GM21423 (cell line): ENCODE results near the gene USP17L29.
"Not testable (repeated sequence)": the region's sequence is repeated elsewhere in the genome, so short reads cannot be mapped to it uniquely, and the experiment has no call there.

Experiments used
- ATAC-seq: cut with Tn5 transposase; IDR thresholded peaks from one replicate; pipeline ENCODE4 v1.9.1; 2021; ENCODE audit warnings: mild to moderate bottlenecking, moderate library complexity; ENCODE audit not compliant: unreplicated experiment

USP17L29 gene, protein sequence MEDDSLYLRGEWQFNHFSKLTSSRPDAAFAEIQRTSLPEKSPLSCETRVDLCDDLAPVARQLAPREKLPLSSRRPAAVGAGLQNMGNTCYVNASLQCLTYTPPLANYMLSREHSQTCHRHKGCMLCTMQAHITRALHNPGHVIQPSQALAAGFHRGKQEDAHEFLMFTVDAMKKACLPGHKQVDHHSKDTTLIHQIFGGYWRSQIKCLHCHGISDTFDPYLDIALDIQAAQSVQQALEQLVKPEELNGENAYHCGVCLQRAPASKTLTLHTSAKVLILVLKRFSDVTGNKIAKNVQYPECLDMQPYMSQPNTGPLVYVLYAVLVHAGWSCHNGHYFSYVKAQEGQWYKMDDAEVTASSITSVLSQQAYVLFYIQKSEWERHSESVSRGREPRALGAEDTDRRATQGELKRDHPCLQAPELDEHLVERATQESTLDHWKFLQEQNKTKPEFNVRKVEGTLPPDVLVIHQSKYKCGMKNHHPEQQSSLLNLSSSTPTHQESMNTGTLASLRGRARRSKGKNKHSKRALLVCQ

DNA sequence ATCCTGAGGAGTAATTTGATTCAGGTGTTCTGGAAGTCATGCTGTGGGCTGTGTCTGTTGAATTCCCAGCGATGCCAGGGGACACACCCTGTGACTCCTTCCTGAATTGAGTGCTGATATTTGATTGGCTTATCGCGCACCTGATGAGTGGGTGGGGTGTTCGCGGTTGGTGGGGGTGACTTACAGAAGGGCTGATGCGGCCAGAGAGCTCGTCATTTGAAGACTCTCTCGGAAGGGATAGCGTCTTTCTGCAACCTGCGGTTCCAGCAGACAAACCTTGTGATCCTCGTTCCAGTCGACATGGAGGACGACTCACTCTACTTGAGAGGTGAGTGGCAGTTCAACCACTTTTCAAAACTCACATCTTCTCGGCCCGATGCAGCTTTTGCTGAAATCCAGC, at the start of gene USP17L29:
USP17L29 (plus strand) TSS at position 301 of the 400 bp plus-strand sequence; CDS start at position 301, 0 bp downstream.
- not testable (repeated sequence) for ATAC-seq

DNA sequence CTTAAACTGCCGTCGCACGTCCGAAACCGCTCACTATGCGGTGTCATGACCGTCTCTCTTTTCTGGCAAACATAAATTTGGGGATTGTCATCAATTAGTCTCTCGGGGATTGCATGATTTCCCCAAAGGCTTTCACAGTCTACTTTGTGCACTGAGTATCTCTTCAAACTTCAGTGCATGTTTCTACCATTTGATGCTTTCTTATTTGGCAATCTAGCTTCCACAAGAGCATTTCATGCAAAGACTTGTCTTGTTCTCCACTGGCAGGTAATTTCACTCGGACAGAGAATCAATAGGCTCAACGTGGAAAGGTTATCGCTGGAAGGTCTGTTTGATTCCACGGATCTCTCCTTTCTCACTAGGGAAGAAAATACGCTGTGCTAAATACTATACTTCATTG, 29.2 kb upstream of the USP17L29 start:
- not testable (repeated sequence) for ATAC-seq

DNA sequence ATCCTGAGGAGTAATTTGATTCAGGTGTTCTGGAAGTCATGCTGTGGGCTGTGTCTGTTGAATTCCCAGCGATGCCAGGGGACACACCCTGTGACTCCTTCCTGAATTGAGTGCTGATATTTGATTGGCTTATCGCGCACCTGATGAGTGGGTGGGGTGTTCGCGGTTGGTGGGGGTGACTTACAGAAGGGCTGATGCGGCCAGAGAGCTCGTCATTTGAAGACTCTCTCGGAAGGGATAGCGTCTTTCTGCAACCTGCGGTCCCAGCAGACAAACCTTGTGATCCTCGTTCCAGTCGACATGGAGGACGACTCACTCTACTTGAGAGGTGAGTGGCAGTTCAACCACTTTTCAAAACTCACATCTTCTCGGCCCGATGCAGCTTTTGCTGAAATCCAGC, 28.6 kb upstream of the USP17L29 start, which contains the start of gene USP17L24:
USP17L24 (plus strand) TSS at position 301 of the 400 bp plus-strand sequence; CDS start at position 301, 0 bp downstream.
- ATAC-seq = not testable (repeated sequence)

DNA sequence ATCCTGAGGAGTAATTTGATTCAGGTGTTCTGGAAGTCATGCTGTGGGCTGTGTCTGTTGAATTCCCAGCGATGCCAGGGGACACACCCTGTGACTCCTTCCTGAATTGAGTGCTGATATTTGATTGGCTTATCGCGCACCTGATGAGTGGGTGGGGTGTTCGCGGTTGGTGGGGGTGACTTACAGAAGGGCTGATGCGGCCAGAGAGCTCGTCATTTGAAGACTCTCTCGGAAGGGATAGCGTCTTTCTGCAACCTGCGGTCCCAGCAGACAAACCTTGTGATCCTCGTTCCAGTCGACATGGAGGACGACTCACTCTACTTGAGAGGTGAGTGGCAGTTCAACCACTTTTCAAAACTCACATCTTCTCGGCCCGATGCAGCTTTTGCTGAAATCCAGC, 23.8 kb upstream of the USP17L29 start, which contains the start of gene USP17L25:
USP17L25 (plus strand) TSS at position 301 of the 400 bp plus-strand sequence; CDS start at position 301, 0 bp downstream.
- not testable (repeated sequence) for ATAC-seq

DNA sequence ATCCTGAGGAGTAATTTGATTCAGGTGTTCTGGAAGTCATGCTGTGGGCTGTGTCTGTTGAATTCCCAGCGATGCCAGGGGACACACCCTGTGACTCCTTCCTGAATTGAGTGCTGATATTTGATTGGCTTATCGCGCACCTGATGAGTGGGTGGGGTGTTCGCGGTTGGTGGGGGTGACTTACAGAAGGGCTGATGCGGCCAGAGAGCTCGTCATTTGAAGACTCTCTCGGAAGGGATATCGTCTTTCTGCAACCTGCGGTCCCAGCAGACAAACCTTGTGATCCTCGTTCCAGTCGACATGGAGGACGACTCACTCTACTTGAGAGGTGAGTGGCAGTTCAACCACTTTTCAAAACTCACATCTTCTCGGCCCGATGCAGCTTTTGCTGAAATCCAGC, 19.1 kb upstream of the USP17L29 start, which contains the start of gene USP17L26:
USP17L26 (plus strand) TSS at position 301 of the 400 bp plus-strand sequence; CDS start at position 301, 0 bp downstream.
- not testable (repeated sequence) for ATAC-seq

DNA sequence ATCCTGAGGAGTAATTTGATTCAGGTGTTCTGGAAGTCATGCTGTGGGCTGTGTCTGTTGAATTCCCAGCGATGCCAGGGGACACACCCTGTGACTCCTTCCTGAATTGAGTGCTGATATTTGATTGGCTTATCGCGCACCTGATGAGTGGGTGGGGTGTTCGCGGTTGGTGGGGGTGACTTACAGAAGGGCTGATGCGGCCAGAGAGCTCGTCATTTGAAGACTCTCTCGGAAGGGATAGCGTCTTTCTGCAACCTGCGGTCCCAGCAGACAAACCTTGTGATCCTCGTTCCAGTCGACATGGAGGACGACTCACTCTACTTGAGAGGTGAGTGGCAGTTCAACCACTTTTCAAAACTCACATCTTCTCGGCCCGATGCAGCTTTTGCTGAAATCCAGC, 14.3 kb upstream of the USP17L29 start, which contains the start of gene USP17L5:
USP17L5 (plus strand) TSS at position 301 of the 400 bp plus-strand sequence; CDS start at position 301, 0 bp downstream.
- not testable (repeated sequence) for ATAC-seq

DNA sequence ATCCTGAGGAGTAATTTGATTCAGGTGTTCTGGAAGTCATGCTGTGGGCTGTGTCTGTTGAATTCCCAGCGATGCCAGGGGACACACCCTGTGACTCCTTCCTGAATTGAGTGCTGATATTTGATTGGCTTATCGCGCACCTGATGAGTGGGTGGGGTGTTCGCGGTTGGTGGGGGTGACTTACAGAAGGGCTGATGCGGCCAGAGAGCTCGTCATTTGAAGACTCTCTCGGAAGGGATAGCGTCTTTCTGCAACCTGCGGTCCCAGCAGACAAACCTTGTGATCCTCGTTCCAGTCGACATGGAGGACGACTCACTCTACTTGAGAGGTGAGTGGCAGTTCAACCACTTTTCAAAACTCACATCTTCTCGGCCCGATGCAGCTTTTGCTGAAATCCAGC, 9.6 kb upstream of the USP17L29 start, which contains the start of gene USP17L27:
USP17L27 (plus strand) TSS at position 301 of the 400 bp plus-strand sequence; CDS start at position 301, 0 bp downstream.
- not testable (repeated sequence) for ATAC-seq

DNA sequence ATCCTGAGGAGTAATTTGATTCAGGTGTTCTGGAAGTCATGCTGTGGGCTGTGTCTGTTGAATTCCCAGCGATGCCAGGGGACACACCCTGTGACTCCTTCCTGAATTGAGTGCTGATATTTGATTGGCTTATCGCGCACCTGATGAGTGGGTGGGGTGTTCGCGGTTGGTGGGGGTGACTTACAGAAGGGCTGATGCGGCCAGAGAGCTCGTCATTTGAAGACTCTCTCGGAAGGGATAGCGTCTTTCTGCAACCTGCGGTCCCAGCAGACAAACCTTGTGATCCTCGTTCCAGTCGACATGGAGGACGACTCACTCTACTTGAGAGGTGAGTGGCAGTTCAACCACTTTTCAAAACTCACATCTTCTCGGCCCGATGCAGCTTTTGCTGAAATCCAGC, 4.8 kb upstream of the USP17L29 start, which contains the start of gene USP17L28:
USP17L28 (plus strand) TSS at position 301 of the 400 bp plus-strand sequence; CDS start at position 301, 0 bp downstream.
- ATAC-seq = not testable (repeated sequence)

DNA sequence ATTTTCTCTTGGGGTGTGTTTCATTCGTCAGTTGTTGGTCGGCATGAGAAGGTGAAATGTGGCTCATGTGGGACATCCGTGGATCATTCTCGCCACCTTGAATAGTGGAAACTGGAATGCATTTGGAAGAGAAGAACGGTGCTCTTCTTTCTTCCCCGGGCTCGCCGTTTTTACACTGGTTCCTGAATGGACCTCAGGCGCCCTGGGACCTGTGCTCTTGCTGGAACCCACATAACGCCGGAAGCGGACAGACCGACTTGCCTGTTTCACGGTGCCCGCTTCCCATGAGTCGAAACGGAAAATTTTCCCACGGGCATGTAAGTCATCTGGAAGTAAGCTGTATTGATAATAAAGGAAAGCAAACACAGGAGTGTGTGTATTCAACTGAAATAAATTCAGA, 2.6 kb upstream of the USP17L29 start:
- ATAC-seq = not testable (repeated sequence)

DNA sequence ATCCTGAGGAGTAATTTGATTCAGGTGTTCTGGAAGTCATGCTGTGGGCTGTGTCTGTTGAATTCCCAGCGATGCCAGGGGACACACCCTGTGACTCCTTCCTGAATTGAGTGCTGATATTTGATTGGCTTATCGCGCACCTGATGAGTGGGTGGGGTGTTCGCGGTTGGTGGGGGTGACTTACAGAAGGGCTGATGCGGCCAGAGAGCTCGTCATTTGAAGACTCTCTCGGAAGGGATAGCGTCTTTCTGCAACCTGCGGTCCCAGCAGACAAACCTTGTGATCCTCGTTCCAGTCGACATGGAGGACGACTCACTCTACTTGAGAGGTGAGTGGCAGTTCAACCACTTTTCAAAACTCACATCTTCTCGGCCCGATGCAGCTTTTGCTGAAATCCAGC, 9.4 kb downstream of the USP17L29 start, which contains the start of gene USP17L30:
USP17L30 (plus strand) TSS at position 301 of the 400 bp plus-strand sequence; CDS start at position 301, 0 bp downstream.
- ATAC-seq = not testable (repeated sequence)

DNA sequence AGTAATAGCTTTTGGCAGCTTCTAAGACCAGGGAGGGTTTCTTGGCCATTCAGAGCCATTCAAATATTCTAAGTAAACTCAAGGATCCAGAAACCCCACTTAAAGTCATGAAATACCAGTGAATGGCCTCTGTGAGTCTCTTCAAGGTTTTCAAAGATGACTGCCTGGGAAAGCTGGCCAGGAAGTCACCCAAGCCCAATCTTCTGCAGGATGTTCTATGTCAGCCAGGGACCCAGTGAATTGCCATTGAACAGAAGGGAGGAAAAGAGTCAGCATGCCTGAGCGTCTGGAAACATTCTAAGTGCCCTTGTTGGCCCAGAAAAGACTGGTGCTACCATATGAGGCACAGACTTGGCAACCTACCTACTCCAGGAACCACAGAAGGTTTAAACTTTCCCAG, 26.4 kb downstream of the USP17L29 start:
- not testable (repeated sequence) for ATAC-seq

DNA sequence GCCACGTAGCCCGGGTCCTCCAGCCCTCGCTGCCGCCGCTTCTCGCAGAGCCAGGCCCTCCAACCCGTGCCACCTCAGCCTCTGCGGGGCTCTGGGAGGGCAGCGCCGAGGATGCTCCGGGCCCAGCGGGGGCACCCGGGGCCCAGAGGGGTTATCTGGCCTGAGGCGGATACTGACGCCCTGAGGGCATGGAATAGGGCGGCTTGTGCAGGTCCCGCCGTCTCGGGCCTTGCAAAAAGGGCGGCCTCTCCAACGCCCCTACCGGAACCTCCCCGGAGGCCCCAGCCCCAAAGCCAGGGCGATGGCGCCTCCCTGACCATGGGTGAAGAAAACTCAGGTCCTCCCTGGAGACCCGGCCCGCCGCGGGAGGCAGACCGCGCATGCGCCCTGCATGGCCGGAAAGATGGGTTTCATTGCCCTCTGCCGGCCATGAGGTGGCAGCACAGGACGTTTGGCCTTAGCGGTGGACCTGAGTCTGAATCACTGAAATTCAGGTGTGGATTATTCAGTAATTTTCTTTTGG, 27.6 kb downstream of the USP17L29 start:
- ATAC-seq = not testable (repeated sequence)

DNA sequence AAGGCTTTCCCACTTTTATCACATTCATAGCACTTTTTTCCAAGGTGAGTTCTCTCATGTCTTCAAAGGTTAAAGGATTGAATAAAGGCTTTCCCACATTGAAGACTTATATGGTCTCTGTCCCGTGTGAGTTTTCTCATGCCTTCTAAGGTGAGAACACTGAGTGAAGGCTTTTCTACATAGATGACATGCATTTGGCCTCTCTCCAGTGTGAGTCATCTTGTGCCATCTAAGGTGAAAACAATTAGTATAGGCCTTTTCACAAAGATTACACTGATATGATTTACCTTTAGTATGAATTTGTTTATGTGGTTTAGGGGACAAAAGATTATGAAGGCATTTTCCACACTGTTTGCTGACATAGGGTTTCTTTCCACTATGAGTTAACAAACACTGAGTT, 30.7 kb downstream of the USP17L29 start:
- ATAC-seq = no peak

DNA sequence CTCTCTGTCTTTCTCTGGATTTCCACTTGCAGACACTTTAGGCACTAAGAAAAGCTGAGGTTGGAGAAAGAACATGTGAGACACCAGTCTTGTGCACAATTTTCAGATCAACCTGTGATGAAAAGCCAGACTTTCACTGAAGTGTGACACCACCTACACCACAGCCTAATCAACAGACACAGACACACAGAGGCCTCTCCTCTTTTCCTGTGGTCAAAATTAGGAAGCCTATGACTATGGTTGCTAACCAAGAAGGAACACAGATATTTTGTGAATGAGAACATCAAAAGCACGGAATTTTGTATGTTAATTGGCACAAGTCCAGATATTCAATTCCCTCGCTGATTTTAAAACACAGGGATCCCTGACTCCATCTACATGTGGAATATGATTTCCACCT, 35.6 kb downstream of the USP17L29 start:
- not testable (repeated sequence) for ATAC-seq
